Nephron (organoid): ENCODE results near the gene DPYD.

Source experiments
- H3K27ac Mint-ChIP-seq, 3 experiments: 2 replicates each; pipeline ENCODE4 v1.8.0; 2020; ENCODE audit warnings: mixed read lengths in 3 of 3, mild to moderate bottlenecking in 2 of 3, moderate library complexity in 1 of 3
- H3K27me3 Mint-ChIP-seq: 2 replicates; pipeline ENCODE4 v1.8.0; 2021; ENCODE audit warnings: low read depth, mild to moderate bottlenecking, moderate library complexity, mixed read lengths
- H3K36me3 Mint-ChIP-seq: 2 replicates; pipeline ENCODE4 v1.8.0; 2020; ENCODE audit warnings: low read depth, mixed read lengths
- H3K4me1 Mint-ChIP-seq: 2 replicates; pipeline ENCODE4 v1.8.0; 2020; ENCODE audit warnings: mixed read lengths
- H3K4me3 Mint-ChIP-seq, 3 experiments: 2 replicates each; pipeline ENCODE4 v1.8.0; 2020; ENCODE audit warnings: mild to moderate bottlenecking in 3 of 3, mixed read lengths in 3 of 3, moderate library complexity in 2 of 3
- H3K9me3 Mint-ChIP-seq: 2 replicates; pipeline ENCODE4 v1.8.0; 2020; ENCODE audit warnings: mixed read lengths
- CTCF ChIP-seq, 3 experiments: fragments of 200-600 bp; sonication (generic); IDR thresholded peaks; one replicate each; pipeline ENCODE4 v1.5.0; 2021; ENCODE audit warnings: antibody characterized with exemption in 3 of 3; ENCODE audit not compliant: unreplicated experiment in 3 of 3

DPYD gene

GRCh38 chr1:97553971-97554370 is 366.9 kb downstream of the DPYD start:
- TF ChIP-seq CTCF (IDR thresholded peaks at IDR 0.05; ENCODE audit: unreplicated experiment in 3 of 3): no peak
- H3K36me3 Mint-ChIP-seq: no peaks in the 10 kb centered on the region
- no peaks in the 10 kb centered on the region for H3K27me3 Mint-ChIP-seq
- peaks cover 2% of the 10 kb centered on the region for H3K9me3 Mint-ChIP-seq
- no peak overlapping the region for H3K4me3 Mint-ChIP-seq
- no peak overlapping the region for H3K27ac Mint-ChIP-seq
- no peaks in the 10 kb centered on the region for H3K4me1 Mint-ChIP-seq

- Mint-ChIP-seq H3K4me1 (no peaks in the 10 kb centered on the region), H3K36me3 (no peaks in the 10 kb centered on the region), H3K4me3 (no peak overlapping the region), H3K27ac (no peak overlapping the region), H3K27me3 (no peaks in the 10 kb centered on the region), H3K9me3 (no peaks in the 10 kb centered on the region)
- TF ChIP-seq CTCF (IDR thresholded peaks at IDR 0.05; ENCODE audit: unreplicated experiment in 3 of 3): no peak
Observed at GRCh38 chr1:97551113-97551512, 369.7 kb downstream of the DPYD start.

GRCh38 chr1:97545446-97545845 is 375.4 kb downstream of the DPYD start:
- H3K4me3 Mint-ChIP-seq: no peak overlapping the region
- H3K36me3 Mint-ChIP-seq: no peaks in the 10 kb centered on the region

GRCh38 chr1:97540346-97540888 is 380.4 kb downstream of the DPYD start:
- TF ChIP-seq CTCF (IDR thresholded peaks at IDR 0.05; ENCODE audit: unreplicated experiment in 3 of 3): no peak
- Mint-ChIP-seq H3K27me3 (no peaks in the 10 kb centered on the region), H3K4me3 (no peak overlapping the region), H3K27ac (no peak overlapping the region), H3K9me3 (no peaks in the 10 kb centered on the region), H3K36me3 (no peaks in the 10 kb centered on the region), H3K4me1 (no peaks in the 10 kb centered on the region)

More at GRCh38 chr1:97545446-97545845, 375.4 kb downstream of the DPYD start:
- H3K27ac Mint-ChIP-seq: no peak overlapping the region
- H3K4me1 Mint-ChIP-seq: no peaks in the 10 kb centered on the region
- H3K9me3 Mint-ChIP-seq: no peaks in the 10 kb centered on the region
- no peaks in the 10 kb centered on the region for H3K27me3 Mint-ChIP-seq
- no peak for TF ChIP-seq CTCF (IDR thresholded peaks at IDR 0.05; ENCODE audit: unreplicated experiment in 3 of 3)

GRCh38 chr1:97538113-97538512 is 382.7 kb downstream of the DPYD start:
- no peak overlapping the region for H3K4me3 Mint-ChIP-seq

More at GRCh38 chr1:97538113-97538512, 382.7 kb downstream of the DPYD start:
- H3K27ac Mint-ChIP-seq: no peak overlapping the region
- no peaks in the 10 kb centered on the region for H3K27me3 Mint-ChIP-seq
- H3K9me3 Mint-ChIP-seq: no peaks in the 10 kb centered on the region
- TF ChIP-seq CTCF (IDR thresholded peaks at IDR 0.05; ENCODE audit: unreplicated experiment in 3 of 3): no peak
- no peaks in the 10 kb centered on the region for H3K36me3 Mint-ChIP-seq
- H3K4me1 Mint-ChIP-seq: no peaks in the 10 kb centered on the region
